Activated naive CD4-positive, alpha-beta T cell treated with anti-CD3 and anti-CD28 coated beads, Interleukin-2, amount 50 U/mL, for 24 hours (primary cell): ENCODE measurements around the gene IFT43.

ENCODE experiments used
- H3K27ac Mint-ChIP-seq: one replicate; pipeline ENCODE4 v1.8.0; 2021; ENCODE audit warnings: mild to moderate bottlenecking, mixed read lengths
- H3K27me3 Mint-ChIP-seq: one replicate; pipeline ENCODE4 v1.8.0; 2021; ENCODE audit warnings: mixed read lengths
- H3K36me3 Mint-ChIP-seq: one replicate; pipeline ENCODE4 v1.8.0; 2021; ENCODE audit warnings: mixed read lengths
- H3K4me1 Mint-ChIP-seq: one replicate; pipeline ENCODE4 v1.8.0; 2021; ENCODE audit warnings: mixed read lengths
- H3K4me3 Mint-ChIP-seq: one replicate; pipeline ENCODE4 v1.8.0; 2021; ENCODE audit warnings: mild to moderate bottlenecking, mixed read lengths
- H3K9me3 Mint-ChIP-seq: one replicate; pipeline ENCODE4 v1.8.0; 2021; ENCODE audit warnings: mixed read lengths

IFT43 gene

GRCh38 chr14:76078501-76078900, 92.9 kb downstream of the IFT43 start:
- Mint-ChIP-seq H3K4me3 (no peak overlapping the region), H3K36me3 (peaks cover 6% of the 10 kb centered on the region), H3K9me3 (no peaks in the 10 kb centered on the region), H3K27me3 (no peaks in the 10 kb centered on the region), H3K4me1 (no peaks in the 10 kb centered on the region), H3K27ac (no peak overlapping the region)

GRCh38 chr14:76080025-76080424, 94.5 kb downstream of the IFT43 start:
- no peak overlapping the region for H3K27ac Mint-ChIP-seq
- H3K9me3 Mint-ChIP-seq = no peaks in the 10 kb centered on the region
- H3K4me1 Mint-ChIP-seq = no peaks in the 10 kb centered on the region
- no peaks in the 10 kb centered on the region for H3K27me3 Mint-ChIP-seq
- H3K4me3 Mint-ChIP-seq = no peak overlapping the region
- peaks cover 1% of the 10 kb centered on the region for H3K36me3 Mint-ChIP-seq

- no peaks in the 10 kb centered on the region for H3K9me3 Mint-ChIP-seq
- no peaks in the 10 kb centered on the region for H3K27me3 Mint-ChIP-seq
- H3K4me3 Mint-ChIP-seq = no peak overlapping the region
- H3K27ac Mint-ChIP-seq = no peak overlapping the region
- H3K4me1 Mint-ChIP-seq = no peaks in the 10 kb centered on the region
- H3K36me3 Mint-ChIP-seq = no peaks in the 10 kb centered on the region
Measured at GRCh38 chr14:76080471-76080870, 94.9 kb downstream of the IFT43 start.

GRCh38 chr14:76081642-76082041, 96.1 kb downstream of the IFT43 start:
- Mint-ChIP-seq H3K4me3 (no peak overlapping the region), H3K27ac (no peak overlapping the region)

GRCh38 chr14:76083796-76084765, 98.5 kb downstream of the IFT43 start:
- no peaks in the 10 kb centered on the region for H3K9me3 Mint-ChIP-seq
- H3K36me3 Mint-ChIP-seq = no peaks in the 10 kb centered on the region
- no peak overlapping the region for H3K4me3 Mint-ChIP-seq
- H3K27me3 Mint-ChIP-seq = no peaks in the 10 kb centered on the region
- no peak overlapping the region for H3K27ac Mint-ChIP-seq
- no peaks in the 10 kb centered on the region for H3K4me1 Mint-ChIP-seq

More at GRCh38 chr14:76081642-76082041, 96.1 kb downstream of the IFT43 start:
- H3K27me3 Mint-ChIP-seq = no peaks in the 10 kb centered on the region
- H3K36me3 Mint-ChIP-seq = no peaks in the 10 kb centered on the region
- no peaks in the 10 kb centered on the region for H3K9me3 Mint-ChIP-seq
- H3K4me1 Mint-ChIP-seq = no peaks in the 10 kb centered on the region

- H3K27me3 Mint-ChIP-seq = no peaks in the 10 kb centered on the region
- H3K4me1 Mint-ChIP-seq = no peaks in the 10 kb centered on the region
- H3K27ac Mint-ChIP-seq = no peak overlapping the region
- no peaks in the 10 kb centered on the region for H3K9me3 Mint-ChIP-seq
- no peak overlapping the region for H3K4me3 Mint-ChIP-seq
- no peaks in the 10 kb centered on the region for H3K36me3 Mint-ChIP-seq
Measured at GRCh38 chr14:76085358-76085757, 99.8 kb downstream of the IFT43 start.

- Mint-ChIP-seq H3K27me3 (no peaks in the 10 kb centered on the region), H3K9me3 (no peaks in the 10 kb centered on the region), H3K27ac (no peak overlapping the region), H3K4me1 (no peaks in the 10 kb centered on the region), H3K4me3 (no peak overlapping the region), H3K36me3 (no peaks in the 10 kb centered on the region)
Measured at GRCh38 chr14:76086636-76087035, 101.1 kb downstream of the IFT43 start.

GRCh38 chr14:76088326-76088725, 102.8 kb downstream of the IFT43 start:
- no peaks in the 10 kb centered on the region for H3K27me3 Mint-ChIP-seq

GRCh38 chr14:76088771-76089571, 103.4 kb downstream of the IFT43 start:
- Mint-ChIP-seq H3K9me3 (no peaks in the 10 kb centered on the region), H3K4me1 (no peaks in the 10 kb centered on the region), H3K36me3 (no peaks in the 10 kb centered on the region), H3K27ac (no peak overlapping the region), H3K4me3 (no peak overlapping the region), H3K27me3 (no peaks in the 10 kb centered on the region)

More at GRCh38 chr14:76088326-76088725, 102.8 kb downstream of the IFT43 start:
- Mint-ChIP-seq H3K36me3 (no peaks in the 10 kb centered on the region), H3K4me1 (no peaks in the 10 kb centered on the region), H3K4me3 (no peak overlapping the region), H3K9me3 (no peaks in the 10 kb centered on the region), H3K27ac (no peak overlapping the region)

- H3K36me3 Mint-ChIP-seq = no peaks in the 10 kb centered on the region
- H3K4me3 Mint-ChIP-seq = no peak overlapping the region
- H3K4me1 Mint-ChIP-seq = no peaks in the 10 kb centered on the region
- no peak overlapping the region for H3K27ac Mint-ChIP-seq
- no peaks in the 10 kb centered on the region for H3K27me3 Mint-ChIP-seq
- no peaks in the 10 kb centered on the region for H3K9me3 Mint-ChIP-seq
Measured at GRCh38 chr14:76089575-76089974, 104.0 kb downstream of the IFT43 start.

GRCh38 chr14:76090616-76091391, 105.2 kb downstream of the IFT43 start:
- no peaks in the 10 kb centered on the region for H3K36me3 Mint-ChIP-seq
- no peak overlapping the region for H3K4me3 Mint-ChIP-seq
- H3K27ac Mint-ChIP-seq = no peak overlapping the region
- no peaks in the 10 kb centered on the region for H3K27me3 Mint-ChIP-seq
- H3K4me1 Mint-ChIP-seq = no peaks in the 10 kb centered on the region
- no peaks in the 10 kb centered on the region for H3K9me3 Mint-ChIP-seq

GRCh38 chr14:76093077-76093476, 107.5 kb downstream of the IFT43 start:
- H3K4me3 Mint-ChIP-seq = no peak overlapping the region
- no peaks in the 10 kb centered on the region for H3K4me1 Mint-ChIP-seq
- peak overlapping the region; percentile 23 for H3K27ac Mint-ChIP-seq
- H3K27me3 Mint-ChIP-seq = no peaks in the 10 kb centered on the region
- H3K36me3 Mint-ChIP-seq = no peaks in the 10 kb centered on the region
- H3K9me3 Mint-ChIP-seq = no peaks in the 10 kb centered on the region

GRCh38 chr14:76096257-76096656, 110.7 kb downstream of the IFT43 start:
- peaks cover 3% of the 10 kb centered on the region for H3K27me3 Mint-ChIP-seq
- no peaks in the 10 kb centered on the region for H3K36me3 Mint-ChIP-seq
- H3K9me3 Mint-ChIP-seq = no peaks in the 10 kb centered on the region
- H3K4me1 Mint-ChIP-seq = no peaks in the 10 kb centered on the region
- no peak overlapping the region for H3K27ac Mint-ChIP-seq
- no peak overlapping the region for H3K4me3 Mint-ChIP-seq

- Mint-ChIP-seq H3K36me3 (no peaks in the 10 kb centered on the region), H3K27ac (no peak overlapping the region), H3K27me3 (peaks cover 5% of the 10 kb centered on the region), H3K9me3 (no peaks in the 10 kb centered on the region), H3K4me3 (no peak overlapping the region), H3K4me1 (no peaks in the 10 kb centered on the region)
Measured at GRCh38 chr14:76097547-76097946, 112.0 kb downstream of the IFT43 start.

- H3K27ac Mint-ChIP-seq = no peak overlapping the region
- no peaks in the 10 kb centered on the region for H3K9me3 Mint-ChIP-seq
- H3K36me3 Mint-ChIP-seq = no peaks in the 10 kb centered on the region
- H3K4me1 Mint-ChIP-seq = no peaks in the 10 kb centered on the region
- H3K4me3 Mint-ChIP-seq = no peak overlapping the region
- peaks cover 5% of the 10 kb centered on the region for H3K27me3 Mint-ChIP-seq
Measured at GRCh38 chr14:76098047-76098446, 112.5 kb downstream of the IFT43 start.
